Subcutaneous adipose tissue (tissue), 4 donors: Measurements from ENCODE around the gene LRP3. TPM values are rescaled to one million over a fixed set of nuclear protein-coding genes. Genes with fewer than 3 reads are reported as not detected.

Experiments used
- total RNA-seq, 4 donors: library from RNA; depleted of rRNA; stranded (reverse); fragments of >200 nt; gene quantifications; one replicate each; pipeline ENCODE4 v1.1.0, GENCODE V29; 2016
- TF ChIP-seq, protein P1 (sequence below): fragments of 450-650 bp; IDR thresholded peaks from one replicate; pipeline ENCODE4 v1.5.1; 2016; ENCODE audit warnings: low read depth, mild to moderate bottlenecking, control low read depth, antibody characterized with exemption, moderate library complexity

The LRP3 gene
- total RNA-seq, 4 donors from 2014 or later, result 15.0 to 40.3 (median 20.0) TPM

DNA sequence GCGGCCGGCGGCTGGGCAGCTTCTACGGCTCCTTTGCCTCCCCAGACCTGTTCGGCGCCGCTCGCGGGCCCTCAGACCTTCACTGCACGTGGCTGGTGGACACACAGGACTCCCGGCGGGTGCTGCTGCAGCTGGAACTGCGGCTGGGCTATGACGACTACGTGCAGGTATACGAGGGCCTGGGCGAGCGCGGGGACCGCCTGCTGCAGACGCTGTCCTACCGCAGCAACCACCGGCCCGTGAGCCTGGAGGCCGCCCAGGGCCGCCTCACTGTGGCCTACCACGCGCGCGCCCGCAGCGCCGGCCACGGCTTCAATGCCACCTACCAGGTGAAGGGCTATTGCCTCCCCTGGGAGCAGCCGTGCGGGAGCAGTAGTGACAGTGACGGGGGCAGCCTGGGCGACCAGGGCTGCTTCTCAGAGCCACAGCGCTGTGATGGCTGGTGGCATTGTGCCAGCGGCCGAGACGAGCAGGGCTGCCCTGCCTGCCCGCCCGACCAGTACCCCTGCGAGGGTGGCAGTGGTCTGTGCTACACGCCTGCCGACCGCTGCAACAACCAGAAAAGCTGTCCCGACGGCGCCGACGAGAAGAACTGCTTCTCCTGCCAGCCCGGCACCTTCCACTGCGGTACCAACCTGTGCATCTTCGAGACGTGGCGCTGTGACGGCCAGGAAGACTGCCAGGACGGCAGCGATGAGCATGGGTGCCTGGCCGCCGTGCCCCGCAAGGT lies 11.6 kb downstream of the LRP3 start:
- TF ChIP-seq, protein P1, sequence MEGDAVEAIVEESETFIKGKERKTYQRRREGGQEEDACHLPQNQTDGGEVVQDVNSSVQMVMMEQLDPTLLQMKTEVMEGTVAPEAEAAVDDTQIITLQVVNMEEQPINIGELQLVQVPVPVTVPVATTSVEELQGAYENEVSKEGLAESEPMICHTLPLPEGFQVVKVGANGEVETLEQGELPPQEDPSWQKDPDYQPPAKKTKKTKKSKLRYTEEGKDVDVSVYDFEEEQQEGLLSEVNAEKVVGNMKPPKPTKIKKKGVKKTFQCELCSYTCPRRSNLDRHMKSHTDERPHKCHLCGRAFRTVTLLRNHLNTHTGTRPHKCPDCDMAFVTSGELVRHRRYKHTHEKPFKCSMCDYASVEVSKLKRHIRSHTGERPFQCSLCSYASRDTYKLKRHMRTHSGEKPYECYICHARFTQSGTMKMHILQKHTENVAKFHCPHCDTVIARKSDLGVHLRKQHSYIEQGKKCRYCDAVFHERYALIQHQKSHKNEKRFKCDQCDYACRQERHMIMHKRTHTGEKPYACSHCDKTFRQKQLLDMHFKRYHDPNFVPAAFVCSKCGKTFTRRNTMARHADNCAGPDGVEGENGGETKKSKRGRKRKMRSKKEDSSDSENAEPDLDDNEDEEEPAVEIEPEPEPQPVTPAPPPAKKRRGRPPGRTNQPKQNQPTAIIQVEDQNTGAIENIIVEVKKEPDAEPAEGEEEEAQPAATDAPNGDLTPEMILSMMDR, result no peak

DNA sequence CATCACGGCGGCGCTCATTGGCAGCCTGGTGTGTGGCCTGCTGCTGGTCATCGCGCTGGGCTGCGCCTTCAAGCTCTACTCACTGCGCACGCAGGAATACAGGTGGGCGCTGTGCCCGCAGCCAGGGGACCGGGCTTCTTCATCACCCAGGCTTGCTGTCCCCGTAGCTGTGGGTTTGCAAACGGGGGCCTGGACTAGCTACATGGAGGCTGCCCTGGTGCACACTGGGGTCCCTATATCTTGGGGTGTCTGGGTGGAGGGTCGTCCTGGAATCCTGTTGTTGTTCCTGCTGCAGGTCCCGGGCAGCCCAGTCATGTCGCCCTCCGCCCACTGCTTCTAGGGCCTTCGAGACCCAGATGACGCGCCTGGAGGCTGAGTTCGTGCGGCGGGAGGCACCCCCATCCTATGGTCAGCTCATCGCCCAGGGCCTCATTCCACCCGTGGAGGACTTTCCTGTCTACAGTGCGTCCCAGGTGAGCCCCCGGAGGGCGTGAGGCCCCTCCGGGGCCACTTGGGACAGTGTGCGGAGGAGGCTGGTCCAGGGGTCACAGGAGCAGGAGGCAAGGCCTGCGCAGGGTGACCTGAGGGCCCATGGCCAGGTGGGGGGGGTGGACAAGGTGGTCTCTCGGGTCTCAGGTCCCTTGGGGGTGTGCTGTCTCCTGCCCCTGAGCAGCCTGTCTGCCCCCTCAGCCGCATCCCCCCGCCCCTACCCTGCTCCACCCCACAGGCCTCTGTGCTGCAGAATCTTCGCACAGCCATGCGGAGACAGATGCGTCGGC lies 12.3 kb downstream of the LRP3 start:
- TF ChIP-seq, protein P1, result no peak

DNA sequence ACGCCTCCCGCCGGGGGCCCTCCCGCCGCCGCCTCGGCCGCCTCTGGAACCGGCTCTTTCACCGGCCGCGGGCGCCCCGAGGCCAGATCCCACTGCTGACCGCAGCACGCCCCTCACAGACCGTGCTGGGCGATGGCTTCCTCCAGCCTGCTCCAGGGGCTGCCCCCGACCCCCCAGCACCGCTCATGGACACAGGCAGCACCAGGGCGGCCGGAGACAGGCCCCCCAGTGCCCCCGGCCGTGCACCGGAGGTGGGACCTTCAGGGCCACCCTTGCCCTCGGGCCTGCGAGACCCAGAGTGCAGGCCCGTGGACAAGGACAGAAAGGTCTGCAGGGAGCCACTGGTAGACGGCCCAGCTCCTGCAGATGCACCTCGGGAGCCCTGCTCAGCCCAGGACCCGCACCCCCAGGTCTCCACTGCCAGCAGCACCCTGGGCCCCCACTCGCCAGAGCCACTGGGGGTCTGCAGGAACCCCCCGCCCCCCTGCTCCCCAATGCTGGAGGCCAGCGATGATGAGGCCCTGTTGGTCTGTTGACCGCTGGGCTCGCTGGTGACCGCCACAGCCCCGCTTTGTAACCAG lies 13.0 kb downstream of the LRP3 start:
- TF ChIP-seq, protein P1, result no peak

DNA sequence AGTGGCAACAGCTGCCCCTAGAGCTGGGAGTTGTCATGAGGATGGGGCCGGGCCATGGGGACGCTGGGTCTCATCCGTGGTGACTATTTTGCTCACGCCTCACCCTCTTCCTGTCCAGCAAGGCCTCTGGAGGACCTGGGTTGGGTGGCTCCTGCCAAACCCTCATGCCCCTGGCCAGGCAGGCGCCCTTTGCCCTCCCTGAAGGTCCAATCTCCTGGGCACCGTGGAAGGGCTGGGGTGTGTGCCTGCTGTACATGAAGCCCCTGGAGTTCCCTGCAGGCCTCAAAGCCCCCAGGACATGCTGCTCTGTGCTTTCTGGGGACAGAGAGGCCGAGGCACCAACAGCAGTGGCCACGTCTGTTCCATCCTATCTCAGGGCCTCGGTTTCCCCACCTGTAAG lies 13.8 kb downstream of the LRP3 start:
- TF ChIP-seq, protein P1, result no peak

DNA sequence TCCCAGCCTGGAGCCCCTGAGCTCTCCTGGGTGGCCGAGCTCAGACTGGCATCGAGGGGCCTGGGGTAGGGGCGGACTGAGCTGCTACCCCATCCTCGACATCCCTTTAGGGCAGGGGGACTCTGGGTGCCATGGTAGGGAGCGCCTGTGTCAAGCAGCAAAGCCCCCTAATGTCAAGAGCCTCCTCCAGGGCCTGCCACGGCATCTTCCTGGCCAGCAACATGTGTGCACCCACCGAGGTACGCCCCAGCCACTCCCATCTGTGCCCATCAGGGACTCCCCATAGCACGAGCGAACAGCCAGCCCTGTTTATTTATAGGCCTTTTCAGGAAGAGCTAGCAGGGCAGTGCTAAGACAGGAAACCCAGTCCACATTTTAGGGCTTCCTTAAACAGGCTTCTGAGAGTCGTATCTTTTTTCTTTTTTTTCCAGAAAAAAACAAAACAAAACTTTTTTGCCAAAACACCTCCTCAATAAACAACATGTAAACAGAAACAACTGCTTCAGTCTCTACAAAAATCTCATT lies 14.3 kb downstream of the LRP3 start:
- TF ChIP-seq, protein P1, result no peak

DNA sequence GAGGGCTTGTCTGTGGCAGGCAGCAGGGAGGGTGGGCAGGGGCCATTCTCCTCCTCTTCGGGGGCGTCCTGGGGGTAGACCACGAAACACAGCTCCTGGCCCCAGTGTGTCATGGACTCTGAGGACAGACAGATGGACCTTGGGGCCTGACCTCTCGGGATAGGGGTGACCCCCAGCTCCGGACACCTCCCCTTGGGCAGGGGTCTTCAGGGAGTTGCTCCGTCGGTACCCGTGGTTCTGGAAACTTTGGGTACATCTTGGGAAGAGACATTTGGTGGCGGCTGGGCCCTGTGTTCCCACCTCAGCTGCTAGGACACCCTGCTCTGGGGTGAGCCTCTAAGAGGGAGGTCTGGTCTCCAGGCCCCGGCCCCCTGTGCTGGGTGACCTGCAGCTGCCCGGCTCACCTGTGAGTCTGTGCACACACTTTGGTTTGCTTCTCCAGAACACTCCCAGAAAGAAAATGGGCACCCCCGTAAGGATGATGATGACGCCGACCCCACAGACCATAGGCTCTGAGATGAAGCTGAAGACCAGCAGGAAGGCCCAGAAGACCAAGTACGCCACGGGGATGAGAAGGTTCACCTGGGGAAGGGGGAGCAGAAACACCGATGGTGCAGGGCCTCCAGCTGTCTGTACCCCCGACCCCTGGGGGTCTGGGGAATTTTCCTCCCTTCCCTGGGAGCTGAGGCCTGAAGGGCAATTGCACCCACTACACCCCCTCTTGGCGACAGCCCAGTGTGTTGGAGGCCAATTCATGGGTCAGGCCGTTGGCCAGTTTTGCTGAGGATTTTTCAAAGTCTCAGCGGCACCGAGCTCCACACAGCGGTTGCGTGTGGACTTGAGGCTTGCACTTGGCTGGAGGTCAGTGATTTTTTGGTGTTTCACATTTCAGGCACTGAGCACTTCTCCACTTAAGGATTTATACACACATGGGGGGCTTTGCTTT lies 15.0 kb downstream of the LRP3 start:
- TF ChIP-seq, protein P1, result no peak
